HL-60 (cell line): ENCODE data around the gene TLR5.

Experiments
- GABPA ChIP-seq: IDR thresholded peaks from 2 replicates; pipeline ENCODE4 v1.6.1; 2012; ENCODE audit warnings: low read depth
- POLR2AphosphoS5 ChIP-seq: IDR thresholded peaks from 2 replicates; pipeline ENCODE4 v1.6.1; 2012; ENCODE audit warnings: low read depth
- REST ChIP-seq: IDR thresholded peaks from 2 replicates; pipeline ENCODE4 v1.6.1; 2012; ENCODE audit warnings: low read depth; ENCODE audit not compliant: insufficient replicate concordance
- SPI1 ChIP-seq: IDR thresholded peaks from 2 replicates; pipeline ENCODE4 v1.6.1; 2012; ENCODE audit warnings: low read depth, mild to moderate bottlenecking, borderline replicate concordance
- TF ChIP-seq, protein P1 (sequence below): IDR thresholded peaks from one replicate; pipeline ENCODE4 v1.5.1; 2011; ENCODE audit warnings: low read length, control low read depth, inconsistent platforms; ENCODE audit not compliant: insufficient read depth

DNA sequence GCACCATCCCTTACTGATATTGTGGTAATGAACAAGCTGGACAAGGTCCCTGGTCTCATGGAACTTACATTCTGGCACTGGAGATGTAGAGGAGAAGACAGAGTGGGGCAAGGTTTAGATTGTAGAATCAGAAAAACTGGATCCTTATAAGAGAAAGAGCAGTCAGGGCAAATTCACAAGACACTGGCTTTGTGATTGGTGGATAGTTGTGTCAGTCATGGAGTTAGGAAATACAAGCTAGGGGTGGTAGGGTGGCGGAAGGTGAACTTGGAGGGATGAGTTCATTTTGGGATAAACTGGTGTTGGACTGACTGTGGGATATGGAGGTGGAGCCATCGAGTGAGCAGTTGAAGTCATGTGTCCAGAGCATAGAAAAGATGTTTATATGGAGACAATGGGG lies 3.7 kb upstream of the TLR5 start:
- TF ChIP-seq, protein P1, sequence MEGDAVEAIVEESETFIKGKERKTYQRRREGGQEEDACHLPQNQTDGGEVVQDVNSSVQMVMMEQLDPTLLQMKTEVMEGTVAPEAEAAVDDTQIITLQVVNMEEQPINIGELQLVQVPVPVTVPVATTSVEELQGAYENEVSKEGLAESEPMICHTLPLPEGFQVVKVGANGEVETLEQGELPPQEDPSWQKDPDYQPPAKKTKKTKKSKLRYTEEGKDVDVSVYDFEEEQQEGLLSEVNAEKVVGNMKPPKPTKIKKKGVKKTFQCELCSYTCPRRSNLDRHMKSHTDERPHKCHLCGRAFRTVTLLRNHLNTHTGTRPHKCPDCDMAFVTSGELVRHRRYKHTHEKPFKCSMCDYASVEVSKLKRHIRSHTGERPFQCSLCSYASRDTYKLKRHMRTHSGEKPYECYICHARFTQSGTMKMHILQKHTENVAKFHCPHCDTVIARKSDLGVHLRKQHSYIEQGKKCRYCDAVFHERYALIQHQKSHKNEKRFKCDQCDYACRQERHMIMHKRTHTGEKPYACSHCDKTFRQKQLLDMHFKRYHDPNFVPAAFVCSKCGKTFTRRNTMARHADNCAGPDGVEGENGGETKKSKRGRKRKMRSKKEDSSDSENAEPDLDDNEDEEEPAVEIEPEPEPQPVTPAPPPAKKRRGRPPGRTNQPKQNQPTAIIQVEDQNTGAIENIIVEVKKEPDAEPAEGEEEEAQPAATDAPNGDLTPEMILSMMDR: no peak
- no peak for TF ChIP-seq SPI1
- no peak for TF ChIP-seq GABPA
- TF ChIP-seq POLR2AphosphoS5: no peak
- TF ChIP-seq REST: no peak
